Activated CD8-positive, alpha-beta memory T cell treated with anti-CD3 and anti-CD28 coated beads for 1 hour (primary cell): ENCODE measurements around the gene PRSS12.
"Not testable (repeated sequence)": the region's sequence is repeated elsewhere in the genome, so short reads cannot be mapped to it uniquely, and the experiment has no call there.

ENCODE experiments used
- DNase-seq, 2 donors: peaks; one replicate each; pipeline ENCODE4 v3.0.0-alpha.2; 2020; ENCODE audit warnings: low read depth in 1 of 2; ENCODE audit errors: extremely low read depth in 1 of 2

PRSS12 gene

DNA sequence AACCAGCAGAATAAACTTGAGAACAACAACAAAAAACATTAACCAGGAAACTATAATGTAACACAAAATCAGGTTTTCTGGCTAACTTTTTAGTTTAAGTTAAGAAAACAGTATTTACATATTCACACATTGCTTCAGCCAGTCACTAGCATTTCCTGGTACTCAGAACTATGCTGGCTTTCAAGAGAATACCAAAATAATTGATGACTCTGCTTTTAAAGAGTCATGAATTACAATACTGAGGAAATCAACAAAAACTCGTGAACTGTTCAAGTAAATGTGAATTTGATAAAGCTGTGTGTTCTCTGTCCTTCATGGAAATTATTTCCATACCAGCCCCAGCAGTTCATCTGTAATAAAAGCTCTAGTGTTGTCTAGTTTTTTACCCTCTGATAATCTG is 27.4 kb downstream of the PRSS12 start:
- DNase-seq: no peak

DNA sequence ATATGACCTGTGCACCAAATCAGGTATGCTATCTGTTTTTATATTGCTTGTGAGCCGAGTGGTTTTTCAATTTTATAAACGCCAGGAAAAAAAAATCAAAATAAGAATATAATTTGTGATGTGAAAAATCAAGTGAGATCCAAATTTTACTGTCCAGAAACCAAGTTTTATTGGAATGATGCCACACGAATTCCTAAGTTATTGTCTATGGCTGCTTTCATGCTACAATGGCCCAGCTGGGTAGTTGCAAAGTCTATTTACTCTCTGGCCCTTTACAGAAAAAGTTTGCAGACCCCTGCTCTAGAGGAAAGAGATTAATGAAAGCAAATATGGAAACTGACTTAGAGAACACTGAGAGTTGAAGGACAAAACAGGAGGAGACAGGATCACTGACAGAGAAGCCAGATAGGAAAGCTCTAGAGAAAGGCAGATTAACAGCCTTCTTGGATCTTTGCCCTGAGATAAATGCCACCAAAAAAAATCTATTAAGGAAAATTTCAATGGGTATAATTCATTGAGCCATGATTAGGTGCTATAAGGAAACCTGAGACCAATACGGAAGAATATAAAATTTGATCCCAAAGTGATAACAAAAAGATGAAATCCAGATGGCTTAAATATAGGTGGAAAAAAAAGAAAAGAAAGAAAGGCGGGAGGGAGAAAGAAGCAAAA is 29.8 kb downstream of the PRSS12 start:
- DNase-seq: no peak

DNA sequence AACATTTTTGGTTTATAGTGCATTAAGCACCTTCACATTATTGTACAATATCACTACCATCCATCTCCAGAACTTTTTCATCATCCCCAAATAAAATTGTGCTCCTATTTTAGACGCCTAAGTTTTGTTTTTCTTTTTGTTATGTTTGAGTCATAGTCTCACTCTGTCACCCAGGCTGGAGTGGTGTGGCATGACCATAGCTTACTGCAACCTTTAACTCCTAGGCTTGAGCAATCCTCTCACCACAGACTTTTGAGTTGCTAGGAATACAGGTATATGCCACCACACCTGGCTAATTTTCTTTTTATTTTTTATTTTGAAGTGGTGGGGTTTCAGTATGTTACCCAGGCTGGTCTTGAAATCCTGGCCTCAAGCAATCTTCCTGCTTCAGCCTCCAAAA is 33.9 kb downstream of the PRSS12 start:
- DNase-seq: no peak

DNA sequence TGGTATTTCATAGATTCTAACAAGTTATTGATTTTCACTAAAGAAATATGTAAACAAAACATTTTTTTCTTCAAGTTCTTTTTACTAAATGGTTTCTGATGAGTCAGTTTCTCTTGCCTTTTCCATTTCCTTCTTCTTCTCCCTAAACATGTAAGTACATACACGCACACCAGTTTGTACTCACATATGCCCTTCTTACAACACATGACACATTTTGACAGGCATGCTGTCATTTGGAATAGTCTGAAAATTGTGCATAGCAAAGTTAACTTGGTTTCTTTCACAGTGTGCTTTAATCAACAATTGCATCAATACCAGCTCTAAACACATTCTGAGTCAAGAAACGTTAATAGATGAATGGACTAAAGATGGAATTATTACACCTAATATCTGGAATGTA is 35.1 kb downstream of the PRSS12 start:
- DNase-seq: no peak

DNA sequence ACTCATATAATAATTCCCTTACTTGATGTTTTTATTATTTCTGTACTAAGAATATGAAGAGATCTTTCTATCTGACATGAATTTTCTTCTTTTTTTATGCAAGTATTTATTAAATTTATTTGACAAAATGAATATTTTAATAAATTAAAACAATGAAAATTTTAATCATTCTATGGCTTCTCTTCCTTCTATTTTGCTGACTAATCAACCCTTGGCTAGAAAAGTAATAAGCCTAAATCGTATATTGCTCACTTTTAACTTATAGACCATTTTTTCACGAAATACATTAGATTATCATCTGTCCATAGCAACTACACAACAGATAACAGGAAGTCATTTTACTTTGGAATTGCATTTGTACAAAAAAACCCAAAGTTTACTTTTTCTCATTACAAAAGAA is 38.6 kb downstream of the PRSS12 start:
- no peak for DNase-seq

DNA sequence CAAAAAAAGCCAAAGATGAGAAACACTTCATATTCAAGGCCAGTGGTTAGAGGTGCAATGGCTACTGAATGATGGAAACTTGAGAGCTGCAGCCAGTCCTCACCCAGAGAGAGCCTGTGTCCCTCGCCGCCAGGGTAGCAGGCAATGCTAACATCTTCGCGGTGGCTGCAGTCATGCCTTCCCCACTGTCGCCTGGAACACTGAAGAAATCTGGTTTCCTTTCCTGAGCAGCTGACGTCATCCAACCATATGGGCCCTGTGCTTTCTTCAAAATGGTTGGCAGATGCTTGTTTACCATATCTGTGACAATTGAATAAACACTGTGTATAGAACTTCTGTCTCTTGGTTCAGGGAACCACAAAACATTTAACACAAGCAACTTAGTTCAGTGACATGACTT is 39.7 kb downstream of the PRSS12 start:
- no peak for DNase-seq

DNA sequence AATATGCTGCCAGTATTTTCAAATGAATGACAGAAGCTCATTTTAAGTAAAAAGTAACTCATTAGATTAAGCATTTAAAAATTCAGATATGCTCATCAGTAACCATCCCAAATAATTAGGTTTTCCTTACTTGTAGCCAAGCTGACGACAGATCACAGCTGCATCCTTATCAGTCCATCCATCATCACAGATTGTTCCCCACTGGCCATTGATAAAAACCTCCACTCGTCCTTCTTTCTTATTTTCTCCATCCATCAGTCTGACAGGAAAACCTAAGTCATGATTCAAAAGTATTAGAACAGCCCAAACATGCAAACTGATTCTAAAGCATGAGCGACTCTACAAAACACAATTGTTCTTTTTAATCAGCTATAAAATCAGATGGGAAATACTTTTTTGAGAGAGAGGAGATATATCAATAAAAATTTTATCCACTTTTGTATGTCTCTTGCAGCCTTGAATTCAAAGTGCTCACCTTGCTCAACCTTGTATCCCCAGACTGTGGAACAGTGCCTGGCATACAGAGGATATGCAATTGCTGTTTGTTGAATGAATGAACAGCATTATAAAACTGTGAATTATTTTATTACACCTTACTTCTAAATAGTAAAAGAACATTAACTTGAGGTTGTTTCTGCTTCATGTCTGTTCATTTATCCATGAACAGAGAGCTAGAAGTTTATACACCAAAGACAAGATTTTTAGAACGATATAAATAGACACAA is 44.3 kb downstream of the PRSS12 start:
- no peak for DNase-seq

DNA sequence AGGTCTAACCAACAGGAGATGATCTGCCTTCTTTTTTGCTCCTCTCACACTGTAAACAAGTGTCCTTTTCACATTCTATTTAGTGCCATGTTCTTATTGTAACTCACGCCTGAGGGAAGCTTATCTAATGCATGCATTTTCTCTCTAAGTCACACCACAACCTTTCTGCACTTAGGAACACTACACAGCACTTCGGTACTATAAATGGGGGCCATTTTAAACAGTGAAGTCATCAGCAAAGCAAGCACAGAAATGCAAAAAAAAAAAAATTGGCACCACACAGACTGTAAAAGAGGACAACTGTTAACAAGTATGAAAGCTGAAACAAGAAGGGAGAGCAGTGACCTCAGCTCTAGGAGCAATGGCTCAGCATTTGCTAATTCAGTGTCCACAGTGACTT is 45.2 kb downstream of the PRSS12 start:
- DNase-seq: no peak

DNA sequence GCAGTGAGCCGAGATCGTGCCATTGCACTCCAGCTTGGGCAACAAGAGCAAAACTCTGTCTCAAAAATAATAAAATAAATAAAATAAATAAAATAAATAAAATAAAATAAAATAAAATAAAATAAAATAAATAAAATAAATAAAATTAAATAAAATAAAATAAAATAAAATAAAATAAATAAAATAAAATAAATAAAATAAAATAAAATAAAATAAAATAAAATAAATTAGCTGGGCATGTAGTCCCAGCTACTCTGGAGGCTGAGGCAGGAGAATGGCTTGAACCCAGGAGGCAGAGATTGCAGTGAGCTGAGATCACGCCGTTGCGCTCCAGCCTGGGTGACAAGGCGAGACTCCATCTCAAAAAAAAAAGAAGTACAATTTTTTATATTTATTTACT is 53.2 kb downstream of the PRSS12 start:
- not testable (repeated sequence) for DNase-seq

DNA sequence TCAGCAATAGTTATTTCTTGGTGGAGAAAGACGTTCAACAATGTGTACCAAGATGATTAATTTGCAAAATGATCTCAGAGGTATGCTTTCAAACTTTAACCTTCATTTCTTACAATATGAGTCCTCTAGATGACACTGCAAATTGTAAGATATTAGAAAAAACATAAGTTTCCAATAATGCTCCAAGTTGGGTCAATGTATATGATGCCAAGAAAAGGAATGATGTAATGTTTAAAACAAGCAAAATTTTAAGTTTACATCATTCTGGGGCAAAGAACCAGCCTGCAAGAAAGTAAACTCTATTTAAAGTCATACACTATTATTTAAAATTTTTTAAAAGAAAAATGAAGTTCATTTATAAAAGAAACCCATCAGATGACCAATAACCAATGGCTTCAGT is 56.1 kb downstream of the PRSS12 start:
- DNase-seq: no peak

DNA sequence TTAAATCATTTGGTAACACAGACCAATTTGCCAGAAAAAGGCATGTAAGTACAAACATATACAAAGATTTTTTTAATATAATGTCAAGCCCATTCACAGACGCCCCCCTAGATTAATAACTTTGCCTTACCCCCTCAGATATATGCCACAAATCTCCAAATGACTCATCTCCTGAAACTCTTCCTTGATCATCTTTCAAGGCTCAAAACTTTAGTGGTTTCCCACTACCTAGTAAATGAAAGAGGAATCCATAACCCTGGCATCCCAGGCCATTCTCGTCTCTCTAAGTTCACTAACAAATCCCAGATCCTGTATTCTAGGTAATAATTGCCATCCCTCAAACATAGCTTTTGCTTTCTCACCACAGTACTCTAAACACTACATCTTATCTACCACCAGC is 61.9 kb downstream of the PRSS12 start:
- no peak for DNase-seq

DNA sequence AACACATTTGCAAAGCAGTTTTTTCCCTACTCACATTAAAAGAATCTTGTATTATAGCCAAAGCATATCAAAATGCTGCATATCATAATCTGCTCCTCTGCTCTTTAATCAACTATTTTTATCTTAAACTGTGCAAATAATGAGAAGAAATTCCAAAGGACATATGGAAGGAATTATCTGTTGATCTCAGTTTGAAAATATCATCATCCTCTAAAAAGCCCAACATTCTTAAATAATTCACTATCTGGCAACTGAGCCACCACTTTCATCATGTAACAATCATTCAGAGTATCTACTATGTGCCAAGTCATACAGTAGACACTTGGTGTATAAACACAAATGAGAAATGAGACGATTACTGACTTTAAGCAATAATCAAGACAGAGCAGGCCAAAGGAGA is 63.0 kb downstream of the PRSS12 start:
- DNase-seq: no peak

DNA sequence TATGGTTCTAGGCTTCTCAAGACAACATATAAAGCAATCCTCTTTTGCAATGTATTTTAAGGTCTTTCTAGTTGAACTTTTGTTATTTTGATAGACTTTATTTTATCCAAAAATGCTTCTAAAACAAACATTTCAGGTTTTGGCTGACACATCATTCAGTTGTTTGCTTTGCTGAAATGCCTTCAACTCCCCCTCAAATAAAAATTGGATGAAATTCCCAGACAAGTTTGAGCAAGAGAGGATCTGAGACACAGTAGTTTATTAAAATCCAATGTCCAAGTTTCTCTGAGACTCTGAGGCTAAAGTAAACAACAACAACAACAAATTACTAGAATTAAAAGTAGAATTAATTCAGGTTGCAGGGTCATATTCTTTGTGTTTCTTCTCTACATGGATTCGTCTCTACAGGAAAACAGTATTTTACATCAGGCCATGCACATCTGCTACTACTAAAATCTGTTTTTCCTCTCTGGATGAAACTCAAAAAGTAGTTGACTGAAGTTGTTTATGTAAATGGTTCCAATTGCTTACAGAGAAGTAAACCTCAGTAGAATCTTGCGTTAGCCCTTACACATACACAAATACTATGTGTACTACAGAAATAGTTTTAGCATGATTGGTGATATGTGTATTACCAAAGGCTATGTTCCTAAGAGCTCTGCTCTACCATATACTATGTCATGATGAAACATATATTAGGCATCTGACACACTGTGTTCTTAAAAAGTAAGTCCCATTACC is 64.9 kb downstream of the PRSS12 start:
- DNase-seq: no peak

DNA sequence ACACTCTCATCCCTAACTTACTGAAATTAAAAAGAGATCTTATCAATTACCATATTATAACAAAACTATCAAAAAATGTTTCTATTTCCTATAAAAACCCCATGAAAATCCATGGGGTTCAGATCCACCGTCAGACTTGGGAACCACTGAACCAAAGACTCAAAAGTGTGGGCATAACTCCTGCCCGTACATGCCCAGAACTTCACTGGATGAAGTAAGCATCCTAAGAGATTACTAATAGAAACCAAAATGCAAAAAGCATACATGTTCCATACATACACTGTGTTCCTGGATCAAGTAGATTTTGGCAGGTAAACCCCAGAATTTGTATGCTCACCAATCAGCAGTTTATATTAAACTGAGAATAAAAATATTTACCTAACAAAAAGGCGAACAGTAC is 66.1 kb downstream of the PRSS12 start:
- no peak for DNase-seq

DNA sequence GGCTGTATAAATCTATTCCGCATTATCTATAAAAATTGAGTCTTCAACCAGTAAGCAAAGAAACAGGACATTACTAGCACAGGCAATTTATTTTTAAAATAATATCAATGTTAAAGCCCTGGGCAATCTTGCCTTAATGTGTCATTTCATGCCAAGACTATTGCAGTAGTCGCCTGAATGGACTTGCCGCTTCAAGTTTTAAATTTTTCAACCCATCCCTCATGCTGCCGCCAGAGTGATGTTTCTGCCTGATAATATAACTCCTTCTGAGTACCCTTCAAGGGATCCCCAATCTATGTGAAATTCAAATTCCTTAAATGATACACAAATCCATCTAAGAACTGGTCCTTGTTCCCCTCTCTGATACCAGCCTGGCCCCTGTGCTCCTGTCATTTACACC is 66.9 kb downstream of the PRSS12 start:
- no peak for DNase-seq

DNA sequence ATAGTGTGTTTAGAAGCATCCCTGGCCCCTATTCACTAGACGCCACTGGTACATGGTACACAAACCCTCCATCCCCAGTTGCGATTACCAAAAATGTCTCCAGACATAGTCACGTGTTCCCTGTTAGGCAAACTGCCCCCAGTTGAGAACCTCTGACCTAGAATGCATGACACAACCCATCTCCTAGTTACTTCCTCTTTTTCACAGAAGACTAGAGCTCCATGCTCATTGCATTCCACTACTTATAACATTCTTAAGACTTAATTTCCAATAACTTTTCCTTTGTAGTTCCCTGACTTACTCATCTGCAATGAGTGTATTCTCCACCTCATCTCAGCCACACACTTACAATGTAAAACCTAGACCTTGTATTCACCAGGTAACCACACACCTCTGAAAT is 68.6 kb downstream of the PRSS12 start:
- no peak for DNase-seq

DNA sequence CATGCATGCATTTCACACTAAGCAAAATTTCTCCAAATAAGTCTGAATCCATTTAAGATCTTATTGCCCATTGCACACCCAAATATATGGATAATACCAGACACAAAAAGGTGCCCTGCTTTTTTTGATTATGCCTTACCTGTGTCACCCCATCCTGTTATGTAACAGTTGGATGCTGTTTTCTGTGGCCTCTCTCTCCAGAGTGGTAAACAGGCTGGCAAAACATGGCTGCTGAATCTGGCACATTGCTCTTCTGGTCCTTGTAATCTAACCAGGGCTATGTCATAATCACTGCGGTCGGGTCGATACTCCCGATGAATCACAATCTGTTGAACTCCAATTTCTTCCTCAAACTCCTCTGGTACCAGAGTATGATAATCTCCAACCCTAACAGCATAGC is 70.1 kb downstream of the PRSS12 start:
- no peak for DNase-seq

DNA sequence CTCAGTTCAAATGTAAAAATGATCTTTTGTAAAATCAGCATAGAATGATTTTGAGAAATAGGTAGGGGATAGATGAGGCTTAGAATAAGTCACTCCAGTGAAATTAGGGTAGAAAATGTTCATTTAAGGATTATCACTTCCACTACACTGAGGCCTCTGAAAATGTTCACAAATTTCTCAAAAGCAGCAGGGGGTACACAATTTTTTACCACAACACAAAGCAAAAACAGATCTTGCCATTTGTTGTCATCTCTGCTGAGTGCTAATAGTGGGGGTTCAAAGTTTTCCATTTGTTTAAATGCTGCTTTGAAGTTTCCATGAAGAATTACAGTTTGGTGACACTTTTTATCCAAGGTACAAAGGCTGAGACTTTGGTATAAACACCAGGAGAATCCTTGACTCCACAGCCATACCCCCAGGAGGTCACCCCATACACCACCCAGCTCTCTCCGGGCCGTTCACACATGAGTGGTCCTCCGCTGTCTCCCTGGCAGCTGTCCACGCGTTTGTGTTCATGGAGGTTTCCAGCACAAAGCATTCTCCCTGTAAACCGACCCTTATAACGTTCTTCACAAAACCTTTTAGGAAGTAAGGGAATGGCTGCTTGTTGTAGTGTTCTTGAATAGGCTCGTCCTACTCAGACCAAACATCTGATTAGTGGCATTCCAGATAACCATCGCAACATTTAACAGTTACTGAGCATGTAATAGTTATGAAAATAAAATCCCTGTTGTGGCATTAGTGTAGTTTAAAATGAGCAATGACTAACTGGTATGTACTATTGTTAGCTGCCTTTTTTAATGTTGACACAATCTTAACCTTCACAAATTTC is 71.0 kb downstream of the PRSS12 start:
- no peak for DNase-seq

DNA sequence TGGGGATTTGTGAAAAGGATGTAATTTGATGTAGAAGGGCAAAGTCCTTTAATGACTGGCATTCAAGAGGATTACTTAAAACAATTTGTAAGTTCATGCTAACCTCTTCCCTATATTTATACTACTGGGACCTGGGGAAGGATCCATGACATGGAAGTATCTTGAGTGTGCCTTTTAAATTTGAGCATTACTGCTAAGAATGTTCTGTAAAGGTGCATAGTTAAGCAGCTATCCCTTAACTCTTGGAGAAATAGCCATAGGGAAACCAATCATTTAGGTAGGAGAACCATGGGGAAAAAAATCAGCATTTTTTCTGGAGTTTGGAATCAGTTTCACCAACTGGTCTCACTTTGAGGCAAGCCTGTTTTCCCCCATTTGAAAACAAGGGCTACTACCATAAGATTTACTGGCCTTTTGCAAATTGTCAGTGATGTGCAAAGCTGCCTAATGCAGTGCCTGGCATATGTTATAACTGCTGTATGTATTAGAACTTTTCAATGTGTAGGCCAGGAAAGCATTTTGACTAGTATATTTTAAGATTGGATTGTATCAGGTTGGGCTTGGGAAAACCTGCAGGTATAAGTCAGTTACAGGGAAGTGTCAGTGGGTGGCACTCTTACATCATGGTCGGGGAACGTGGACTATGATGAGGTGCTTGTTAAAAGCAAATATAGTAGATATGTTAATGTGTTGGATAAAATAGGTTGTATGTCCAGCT is 72.1 kb downstream of the PRSS12 start:
- no peak for DNase-seq

DNA sequence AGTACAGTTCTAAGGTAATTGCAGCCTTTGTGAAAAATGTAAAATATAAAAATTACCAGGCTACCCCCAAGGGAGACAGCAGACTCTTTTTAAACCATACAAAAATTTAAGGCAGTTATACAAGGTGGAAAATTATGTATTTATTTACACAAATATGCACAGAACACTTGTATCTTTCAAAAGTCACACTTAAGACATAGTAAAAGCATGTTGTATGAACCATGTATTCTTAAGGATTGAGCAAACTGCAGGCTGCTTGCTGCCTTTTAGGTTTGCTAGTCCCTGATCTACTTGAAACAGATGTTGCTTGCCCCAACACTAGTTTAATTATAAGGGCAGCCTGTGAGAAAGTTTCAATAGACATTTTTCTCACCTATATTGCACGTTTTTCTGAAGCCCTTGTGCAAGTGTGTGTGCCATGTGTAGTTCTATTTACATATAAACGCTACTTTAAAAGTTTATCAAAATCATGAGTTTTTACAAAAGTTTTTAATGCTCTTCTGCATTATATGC is 72.8 kb downstream of the PRSS12 start:
- no peak for DNase-seq
